CD4-positive, alpha-beta T cell treated with Interleukin-6 for 4 hours (primary cell): Measurements from ENCODE around the gene ACBD6.

Experiments
- DNase-seq: peaks from one replicate; pipeline ENCODE4 v3.0.0-alpha.2; 2020; ENCODE audit warnings: mixed read lengths

ACBD6 gene

DNA sequence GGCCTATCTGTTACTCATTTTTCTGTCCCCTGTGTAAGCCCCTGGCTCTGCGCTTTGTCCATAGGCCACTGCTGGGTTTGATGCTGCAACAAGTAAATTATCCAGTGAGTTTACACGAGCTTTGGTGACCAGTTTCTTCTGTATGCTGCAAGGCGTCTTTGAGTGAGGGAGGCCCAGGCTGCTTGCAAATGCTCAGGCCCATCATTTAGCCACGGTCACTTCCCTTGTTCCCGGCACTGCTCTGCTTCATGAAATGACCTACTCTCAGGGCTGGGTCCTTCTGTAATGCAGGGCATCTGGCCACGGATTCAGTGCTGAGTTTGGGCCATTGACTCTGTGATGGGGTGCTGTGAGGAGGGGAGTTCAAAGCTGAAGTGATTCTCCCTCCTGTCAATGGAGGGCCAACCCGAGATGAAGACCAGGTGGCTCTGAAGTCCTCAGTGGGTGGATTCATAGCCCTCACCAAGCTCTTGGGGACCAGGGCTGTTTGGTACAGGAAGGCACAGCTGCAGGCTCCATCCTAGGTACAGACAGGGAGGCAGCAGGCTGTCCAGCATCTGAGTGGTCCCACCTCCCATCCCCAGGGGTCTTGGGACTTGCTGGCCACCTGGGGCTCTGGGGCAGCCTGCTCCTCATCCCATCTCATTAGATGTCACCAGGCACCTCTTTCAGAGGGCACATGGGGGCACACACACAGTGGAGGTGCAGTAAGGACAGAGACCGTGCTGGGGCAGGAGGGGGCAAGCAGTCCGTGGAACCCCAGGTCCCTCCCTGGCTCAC lies 250.7 kb downstream of the ACBD6 start:
- DNase-seq, result no peak

DNA sequence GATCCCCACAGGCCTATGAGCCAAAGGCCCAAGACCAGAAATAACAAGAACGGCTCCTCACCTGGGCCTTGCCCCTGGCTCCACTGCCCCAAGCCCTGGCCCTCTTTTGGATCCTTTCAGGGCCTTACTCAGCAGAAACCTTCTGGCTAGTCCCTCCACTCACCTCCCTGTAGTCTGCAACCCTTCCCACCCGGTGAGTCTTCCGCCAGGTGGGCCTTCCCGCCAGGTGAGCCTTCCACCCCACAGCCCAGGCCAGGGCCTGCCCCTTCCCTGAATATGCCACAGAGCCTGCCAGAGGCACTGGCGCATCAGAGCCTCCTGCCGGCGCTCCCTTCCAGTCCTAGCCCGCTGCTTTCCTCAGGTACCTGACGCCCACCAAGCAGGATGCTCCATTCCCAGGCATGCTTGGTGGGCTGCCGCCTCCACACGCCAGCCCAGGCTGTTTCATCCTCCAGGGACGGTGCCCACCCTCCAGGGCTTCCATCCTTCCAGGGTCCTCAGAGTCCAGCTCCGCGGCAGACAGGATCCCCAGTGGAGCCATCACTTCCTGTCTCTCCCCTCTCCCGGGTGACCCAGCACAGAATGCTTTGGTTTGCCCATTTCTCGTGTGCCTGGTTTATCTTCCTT lies 251.4 kb downstream of the ACBD6 start:
- DNase-seq, result no peak

DNA sequence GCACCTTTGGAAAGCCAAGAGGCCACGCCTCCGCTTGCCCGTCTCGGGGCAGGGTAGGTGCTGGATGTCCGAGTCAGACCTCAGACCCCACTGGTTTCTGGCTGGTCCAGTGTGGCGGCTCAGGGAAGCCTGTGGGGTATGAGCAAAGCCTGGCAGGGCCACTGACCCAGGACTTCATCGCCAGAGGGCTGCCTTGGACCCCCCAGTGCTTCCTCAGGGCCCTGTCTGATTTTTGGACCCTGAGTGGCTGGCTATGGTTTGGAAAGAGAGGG lies 251.9 kb downstream of the ACBD6 start:
- no peak for DNase-seq

DNA sequence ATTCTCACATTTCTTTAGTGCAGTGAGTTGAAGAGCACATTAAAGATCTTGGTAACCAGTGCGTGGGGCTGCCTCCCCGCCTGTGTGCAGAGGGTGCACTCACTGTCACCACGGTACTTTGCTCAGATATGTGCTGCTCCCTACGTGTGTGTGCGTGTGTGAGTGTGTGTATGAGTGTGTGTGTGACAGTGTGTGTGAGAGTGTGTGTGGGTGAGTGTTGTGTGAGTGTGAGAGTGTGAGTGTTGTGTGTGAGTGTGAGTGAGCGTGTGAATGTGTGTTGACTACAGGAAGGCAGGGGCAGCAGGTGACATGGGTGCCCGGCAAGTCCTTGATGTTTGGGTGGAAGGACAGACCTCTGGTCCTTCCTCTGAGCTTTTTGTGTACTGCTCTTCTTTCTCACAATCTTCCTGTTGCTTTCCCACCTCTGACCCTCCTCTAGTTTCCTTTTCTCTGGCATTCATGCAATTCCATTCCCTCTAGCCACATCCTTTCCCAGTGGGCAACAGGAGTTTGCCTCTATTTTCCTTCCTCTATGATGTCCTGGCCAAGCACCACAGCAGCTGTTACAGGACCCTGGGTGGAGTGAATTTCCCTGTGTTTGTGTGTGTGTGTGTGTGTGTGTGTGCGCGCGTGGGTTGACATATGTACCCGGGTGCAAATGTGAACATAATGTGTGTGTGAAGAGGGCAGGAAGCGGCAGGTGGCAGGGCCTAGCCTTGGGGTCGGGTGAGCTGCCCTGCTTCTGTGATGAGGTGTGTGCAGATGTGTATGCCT lies 252.5 kb downstream of the ACBD6 start:
- no peak for DNase-seq

DNA sequence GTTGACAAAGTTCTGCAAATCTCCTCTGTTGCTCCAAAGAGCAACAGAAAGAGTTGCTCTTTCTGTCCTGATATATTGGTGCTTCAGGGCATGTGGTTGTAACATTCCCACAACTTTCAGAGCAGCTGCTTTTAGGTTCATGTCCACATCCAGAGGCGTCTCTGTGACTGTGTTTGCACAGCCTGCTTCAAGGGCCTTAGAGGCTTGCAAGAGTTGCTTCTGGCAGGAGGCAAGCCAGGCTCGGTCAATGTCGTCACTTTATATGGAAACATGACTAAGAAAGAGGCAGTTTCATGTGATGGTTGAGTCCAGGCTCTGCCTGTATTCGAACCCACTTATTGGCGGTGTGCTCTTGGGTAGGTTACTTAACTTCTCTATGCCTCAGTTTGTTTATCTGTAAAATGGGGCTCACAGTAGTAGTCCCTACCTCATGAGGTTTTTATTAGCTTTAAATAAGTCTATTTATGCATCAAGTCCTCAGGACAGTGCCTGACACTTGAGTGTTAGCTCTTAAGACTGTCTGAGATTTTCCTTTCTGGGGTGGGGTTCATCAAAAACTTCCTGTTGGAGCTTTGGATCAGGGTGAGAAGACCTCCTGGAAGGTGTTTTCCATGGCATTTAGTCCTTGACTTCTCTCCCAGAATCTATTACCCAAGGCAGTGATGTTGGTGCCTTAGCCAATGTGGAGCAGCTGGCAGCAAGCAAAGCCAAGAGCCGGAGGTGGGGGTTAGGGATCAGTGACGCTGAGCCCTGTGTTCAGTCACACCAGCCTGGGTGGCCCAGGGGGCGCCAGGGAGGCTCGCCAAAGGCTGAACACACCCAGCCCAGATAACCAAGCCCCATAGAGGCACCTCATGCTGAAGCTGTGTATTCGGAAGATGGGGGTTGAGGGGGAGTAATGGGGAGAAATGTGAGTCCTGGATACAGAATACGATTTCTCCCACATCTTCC lies 253.4 kb downstream of the ACBD6 start:
- no peak for DNase-seq

DNA sequence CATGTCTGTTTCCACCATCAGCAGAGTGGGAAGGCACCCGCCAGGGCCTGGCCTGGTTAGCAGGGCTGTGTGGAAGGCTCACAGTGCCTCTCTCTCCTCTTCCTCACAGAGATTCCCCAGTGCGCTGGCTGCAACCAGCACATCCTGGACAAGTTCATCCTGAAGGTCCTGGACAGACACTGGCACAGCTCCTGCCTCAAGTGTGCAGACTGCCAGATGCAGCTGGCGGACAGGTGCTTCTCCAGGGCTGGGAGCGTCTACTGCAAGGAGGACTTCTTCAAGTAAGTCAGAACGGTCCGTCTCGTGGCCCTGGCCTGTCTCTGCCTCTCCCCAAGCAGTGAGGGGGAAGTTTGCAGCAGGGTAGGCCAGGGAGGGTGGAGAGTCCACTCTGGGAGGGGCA lies 254.2 kb downstream of the ACBD6 start:
- DNase-seq, result no peak

- no peak for DNase-seq
Observed at GRCh38 chr1:180247580-180247979, 254.8 kb downstream of the ACBD6 start.

DNA sequence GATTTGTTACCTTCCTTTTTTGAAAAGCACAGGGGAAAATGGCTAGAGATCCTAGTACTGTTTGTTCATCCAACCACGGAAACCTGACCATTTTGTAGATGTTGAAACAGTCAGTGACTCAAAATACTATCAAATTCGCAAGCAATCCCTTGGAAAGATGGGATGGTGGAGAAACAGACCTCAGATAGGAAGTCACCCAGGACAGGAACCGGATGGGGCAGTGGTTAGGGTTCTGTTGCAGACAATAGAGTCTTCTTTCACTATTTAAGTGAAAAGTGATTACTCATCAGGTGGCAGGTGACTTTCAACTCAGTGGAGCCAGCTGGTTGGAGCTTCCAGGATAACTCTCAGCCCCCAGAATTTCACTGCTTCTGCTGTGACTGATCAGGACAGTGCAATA lies 255.3 kb downstream of the ACBD6 start:
- DNase-seq, result no peak

DNA sequence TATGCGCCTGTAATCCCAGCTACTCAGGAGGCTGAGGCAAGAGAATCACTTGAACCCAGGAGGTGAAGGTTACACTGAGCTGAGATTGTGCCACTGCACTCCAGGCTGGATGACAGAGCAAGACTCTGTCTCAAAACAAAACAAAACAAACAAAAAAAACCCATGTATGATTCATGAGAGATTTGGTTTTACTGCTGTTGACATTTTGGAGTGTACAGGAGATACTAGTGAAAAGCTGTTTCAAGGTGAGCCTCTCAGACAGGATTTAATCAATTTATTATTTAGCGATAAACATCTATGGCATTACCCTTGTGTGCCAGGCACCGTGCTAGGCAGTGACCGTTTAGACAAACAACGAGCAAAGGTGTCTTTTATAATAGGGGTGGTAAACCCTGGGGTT lies 255.8 kb downstream of the ACBD6 start:
- no peak for DNase-seq

DNA sequence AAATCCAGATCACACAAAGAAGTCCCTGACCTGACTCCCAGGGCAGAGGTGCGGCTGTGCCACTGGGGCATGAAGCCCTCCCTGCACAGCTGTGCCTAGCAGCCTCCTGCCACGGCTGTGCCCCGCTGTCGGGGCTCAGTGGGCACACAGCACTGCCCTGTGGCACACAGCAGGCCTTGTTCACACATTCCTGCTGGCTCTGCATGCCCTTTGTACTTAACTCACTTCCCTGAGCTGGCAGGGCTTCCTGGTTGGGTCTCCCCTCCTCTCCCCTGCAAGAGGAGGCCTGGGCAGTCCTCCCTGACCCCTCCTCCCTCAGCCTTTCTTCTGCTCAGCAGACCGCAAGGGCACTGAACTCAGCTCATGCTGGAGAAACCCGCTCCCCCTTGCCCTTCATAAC lies 257.5 kb downstream of the ACBD6 start:
- DNase-seq, result no peak

DNA sequence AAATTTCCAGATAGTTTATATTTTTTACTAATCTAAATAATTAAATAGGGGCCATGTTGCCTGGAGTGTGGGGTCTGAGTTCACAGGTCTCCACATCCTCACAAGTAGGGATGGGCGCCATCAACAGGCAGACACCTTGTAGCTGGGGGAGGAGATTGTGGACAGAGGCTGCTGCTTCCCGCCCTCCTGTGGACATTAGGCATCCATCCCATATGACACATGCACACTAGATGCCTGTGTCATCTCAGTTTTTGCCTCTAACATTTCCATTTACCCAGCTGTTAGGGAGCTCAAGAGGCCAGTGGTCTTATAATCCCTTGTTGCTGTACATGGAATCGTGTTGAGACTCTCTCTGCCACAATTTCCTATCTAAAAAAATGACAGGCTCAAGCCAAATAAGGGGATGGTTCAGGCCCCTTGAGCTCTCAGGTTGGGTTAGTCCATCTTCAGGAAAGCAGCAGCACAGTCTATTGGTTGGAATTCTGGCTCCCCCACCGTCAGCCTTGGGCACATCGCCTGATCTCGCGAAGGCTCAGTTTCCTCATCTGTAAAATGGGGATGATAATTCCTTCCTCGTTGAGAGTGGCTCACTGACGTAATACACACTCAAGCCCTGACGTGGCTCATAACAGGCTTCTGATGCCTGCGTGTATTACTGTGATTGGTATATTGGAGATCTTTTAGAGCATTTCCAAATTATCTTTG lies 258.7 kb downstream of the ACBD6 start:
- no peak for DNase-seq

DNA sequence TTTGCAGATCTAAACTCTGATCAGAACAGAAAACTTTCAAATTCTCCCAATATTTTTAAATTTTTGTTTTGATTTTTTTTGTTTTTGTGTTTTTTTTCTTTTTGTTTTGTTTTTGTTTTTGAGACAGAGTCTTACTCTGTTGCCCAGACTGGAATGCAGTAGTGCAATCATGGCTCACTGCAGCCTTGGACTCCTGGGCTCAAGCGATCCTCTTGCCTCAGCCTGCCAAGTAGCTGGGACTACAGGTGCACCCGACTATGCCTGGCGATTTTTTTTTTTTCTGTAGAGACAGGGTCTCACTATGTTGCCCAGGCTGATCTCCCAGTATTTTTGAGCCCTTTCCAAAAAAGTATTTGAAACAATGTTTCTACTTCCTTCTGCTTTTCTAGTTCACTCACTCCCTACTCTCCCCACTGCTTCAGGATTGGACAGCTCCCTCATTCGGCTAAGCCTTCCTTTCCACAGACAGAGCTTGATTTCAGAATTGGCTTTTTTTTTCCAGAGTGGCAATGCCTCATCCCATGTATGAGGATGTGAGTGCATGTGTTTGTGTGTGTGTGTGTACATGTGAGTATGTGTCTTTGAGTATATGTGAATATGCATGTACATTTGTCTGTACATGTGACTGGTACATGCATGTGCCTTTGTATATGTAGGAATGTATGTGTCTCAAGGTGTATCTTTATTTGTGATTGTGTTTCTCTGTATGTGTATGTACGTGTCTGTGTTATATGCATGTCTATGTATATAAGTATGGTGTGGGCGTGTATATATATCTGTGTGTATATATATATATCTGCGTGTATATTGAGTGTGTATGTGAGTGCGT lies 260.4 kb downstream of the ACBD6 start:
- no peak for DNase-seq

DNA sequence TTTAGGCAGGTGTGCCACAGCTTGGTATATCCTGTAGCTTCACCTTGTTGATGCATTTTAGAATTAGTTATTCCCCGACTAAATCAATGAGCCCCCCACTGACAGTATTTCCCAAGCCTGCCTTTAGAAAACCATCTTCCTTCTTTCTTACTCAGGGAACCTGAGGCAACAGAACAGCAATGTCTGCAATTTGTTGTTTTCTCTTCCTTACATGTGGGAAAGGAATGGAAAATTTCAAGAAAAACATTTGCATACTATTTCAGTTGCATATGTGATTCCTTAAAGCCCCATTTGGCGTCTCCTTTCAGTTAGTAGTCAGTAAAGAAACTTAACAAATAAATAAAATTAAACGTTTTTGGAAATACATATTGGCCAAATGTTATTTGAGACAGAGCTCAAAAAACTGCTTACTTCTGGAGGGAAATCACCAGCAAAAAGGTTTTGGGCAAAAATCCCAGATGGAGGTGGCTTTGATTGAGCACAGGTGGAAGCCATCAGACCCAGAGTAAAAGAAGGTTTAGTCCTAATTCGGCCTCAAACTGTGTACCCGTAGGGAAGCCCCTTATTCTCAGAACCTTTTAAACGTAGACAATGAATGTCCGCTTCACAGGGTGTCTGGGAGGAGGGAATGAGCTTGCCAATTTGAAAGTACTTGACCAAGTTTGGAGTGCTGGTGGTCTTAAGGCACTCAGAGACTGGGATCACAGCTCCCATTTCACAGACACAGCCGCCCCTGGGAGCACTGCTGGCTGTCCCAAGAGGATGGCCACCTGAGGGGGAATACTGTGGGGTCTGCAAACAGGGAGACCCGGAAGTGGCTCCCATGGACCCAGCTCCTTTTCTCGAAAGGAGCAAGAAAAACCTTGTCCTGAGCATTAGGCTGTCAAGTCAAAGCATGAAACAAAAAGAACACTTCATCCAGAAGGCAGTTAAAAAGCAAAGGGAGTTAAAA lies 263.0 kb downstream of the ACBD6 start:
- no peak for DNase-seq

GRCh38 chr1:180238675-180239074 lies 263.7 kb downstream of the ACBD6 start:
- DNase-seq, result no peak
